IMR-90 (cell line): ENCODE results near the gene CYS1. TPM values are rescaled to one million over a fixed set of nuclear protein-coding genes. Genes with fewer than 3 reads are reported as not detected.
"Not testable (repeated sequence)": the region's sequence is repeated elsewhere in the genome, so short reads cannot be mapped to it uniquely, and the experiment has no call there.

Experiments used
- ATAC-seq: fragments of 200-7000 bp; cut with Tn5 transposase; 2 replicates; pipeline ENCODE4 v1.9.1; 2020; ENCODE audit warnings: low read depth, mild to moderate bottlenecking, moderate library complexity
- BruUV-seq: library from RNA; stranded (reverse); fragments of 400-500 nt; replicated peaks from 2 replicates; lab custom pipeline; 2021; lab: Mats Ljungman, UMichigan
- CTCF ChIA-PET: fragments of 300-600 bp; formaldehyde crosslinking; extraction: SDS; loops from one replicate; lab custom pipeline; 2021; ENCODE audit warnings: antibody characterized with exemption; lab: Yijun Ruan, JAX
- POLR2A ChIA-PET: fragments of 300-600 bp; sonication (Branson Sonifier 250); formaldehyde crosslinking; loops from one replicate; lab custom pipeline; 2022; ENCODE audit warnings: antibody characterized with exemption; ENCODE audit not compliant: unreplicated experiment; lab: Charles Lee
- DNase-seq: peaks from one replicate; pipeline ENCODE4 v3.0.0; 2013
- H2AFZ ChIP-seq: replicated peaks from 2 replicates; pipeline ENCODE3; 2013; ENCODE audit warnings: low read length, mild to moderate bottlenecking; ENCODE audit not compliant: poor library complexity
- H2AK5ac ChIP-seq: 2 replicates; pipeline ENCODE4 v1.6.1; 2013; ENCODE audit warnings: low read depth, low read length, inconsistent platforms
- H2AK9ac ChIP-seq: replicated peaks from 2 replicates; pipeline ENCODE3; 2013; ENCODE audit warnings: mild to moderate bottlenecking, low read depth, low read length, moderate library complexity; ENCODE audit not compliant: poor library complexity
- H2BK120ac ChIP-seq: 2 replicates; pipeline ENCODE4 v1.6.1; 2013; ENCODE audit warnings: low read depth, low read length, inconsistent platforms
- H2BK15ac ChIP-seq: 3 replicates; pipeline ENCODE4 v1.6.1; 2013; ENCODE audit warnings: low read depth, low read length, inconsistent platforms
- H2BK20ac ChIP-seq: 2 replicates; pipeline ENCODE4 v1.6.1; 2013; ENCODE audit warnings: low read depth, mild to moderate bottlenecking, inconsistent platforms, low read length, moderate library complexity
- H2BK5ac ChIP-seq: 2 replicates; pipeline ENCODE4 v1.6.1; 2013; ENCODE audit warnings: mild to moderate bottlenecking, low read depth, low read length, inconsistent platforms; ENCODE audit not compliant: poor library complexity, severe bottlenecking
- H3K14ac ChIP-seq: replicated peaks from 2 replicates; pipeline ENCODE4 v1.6.1; 2013; ENCODE audit warnings: low read depth, low read length, inconsistent platforms
- H3K18ac ChIP-seq: 2 replicates; pipeline ENCODE4 v1.6.1; 2013; ENCODE audit warnings: low read depth, low read length, control low read depth
- H3K23ac ChIP-seq: 2 replicates; pipeline ENCODE4 v1.6.1; 2013; ENCODE audit warnings: low read depth, low read length, inconsistent platforms
- H3K27ac ChIP-seq: 2 replicates; pipeline ENCODE4 v1.5.1; 2013; ENCODE audit warnings: mild to moderate bottlenecking, control low read depth, low read length; ENCODE audit not compliant: insufficient read depth
- H3K27me3 ChIP-seq: 2 replicates; pipeline ENCODE4 v1.6.1; 2013; ENCODE audit warnings: low read length; ENCODE audit not compliant: control insufficient read depth, insufficient read depth
- H3K36me3 ChIP-seq: 2 replicates; pipeline ENCODE4 v1.6.1; 2013; ENCODE audit warnings: low read length, mixed read lengths; ENCODE audit not compliant: control insufficient read depth, insufficient read depth
- H3K4ac ChIP-seq: 2 replicates; pipeline ENCODE4 v1.6.1; 2013; ENCODE audit warnings: low read depth, low read length, inconsistent platforms
- H3K4me1 ChIP-seq: 2 replicates; pipeline ENCODE4 v1.6.1; 2013; ENCODE audit warnings: low read length, mixed read lengths; ENCODE audit not compliant: control insufficient read depth, insufficient read depth
- H3K4me2 ChIP-seq: 2 replicates; pipeline ENCODE4 v1.6.1; 2013; ENCODE audit warnings: low read depth, mild to moderate bottlenecking, control low read depth, low read length, moderate library complexity
- H3K4me3 ChIP-seq: 2 replicates; pipeline ENCODE4 v1.5.1; 2013; ENCODE audit warnings: low read depth, mild to moderate bottlenecking, control low read depth, low read length, moderate library complexity; ENCODE audit not compliant: insufficient read depth
- H3K56ac ChIP-seq: 2 replicates; pipeline ENCODE4 v1.6.1; 2013; ENCODE audit warnings: low read length, inconsistent platforms; ENCODE audit not compliant: insufficient read depth; ENCODE audit errors: extremely low read depth
- H3K79me1 ChIP-seq, 2 experiments: 2 replicates each; pipeline ENCODE4 v1.6.1; 2013; ENCODE audit warnings: low read length in 2 of 2, inconsistent platforms in 1 of 2, low read depth in 1 of 2
- H3K9ac ChIP-seq: 2 replicates; pipeline ENCODE4 v1.6.1; 2013; ENCODE audit warnings: low read depth, low read length, control low read depth
- H3K9me1 ChIP-seq: 2 replicates; pipeline ENCODE4 v1.6.1; 2013; ENCODE audit warnings: low read length, inconsistent platforms; ENCODE audit not compliant: insufficient read depth
- H3K9me3 ChIP-seq: 2 replicates; pipeline ENCODE4 v1.6.1; 2013; ENCODE audit warnings: low read length; ENCODE audit not compliant: control insufficient read depth, insufficient read depth
- H4K20me1 ChIP-seq: 2 replicates; pipeline ENCODE4 v1.6.1; 2013; ENCODE audit warnings: low read length, inconsistent platforms; ENCODE audit not compliant: insufficient read depth
- H4K5ac ChIP-seq: 2 replicates; pipeline ENCODE4 v1.6.1; 2013; ENCODE audit warnings: mild to moderate bottlenecking, low read depth, low read length, control low read depth
- H4K8ac ChIP-seq, 2 experiments: 2 replicates each; pipeline ENCODE4 v1.6.1; 2013; ENCODE audit warnings: low read depth in 2 of 2, low read length in 2 of 2, control low read depth in 1 of 2, inconsistent platforms in 1 of 2
- H4K91ac ChIP-seq: 2 replicates; pipeline ENCODE4 v1.6.1; 2013; ENCODE audit warnings: low read depth, low read length, inconsistent platforms; ENCODE audit not compliant: insufficient read depth
- dilution Hi-C: fragments of 300-500 bp; cut with HindIII; formaldehyde crosslinking; loops from one replicate; pipeline ENCODE4 v1.14.3; 2018; ENCODE audit warnings: low sequenced_read_pairs; ENCODE audit not compliant: unreplicated experiment
- in situ Hi-C: fragments of 300-500 bp; cut with MboI; formaldehyde crosslinking; loops from 3 replicates; pipeline ENCODE4 v1.14.3; 2019; ENCODE audit warnings: low sequenced_read_pairs, inconsistent platforms, mixed read lengths
- intact Hi-C: fragments of 100-400 bp; cut with micrococcal nuclease; formaldehyde crosslinking; loops from 2 replicates; pipeline ENCODE4 v1.10.0; 2022
- polyA plus RNA-seq, 3 experiments: library from polyadenylated mRNA; depleted of rRNA; stranded (reverse); fragments of >200 nt; gene quantifications; 2 replicates each; pipeline ENCODE4 v1.2.3, GENCODE V29; 2012; ENCODE audit warnings: low replicate concordance in 1 of 3
- total RNA-seq: library from RNA; depleted of rRNA; stranded (reverse); fragments of >200 nt; gene quantifications from 2 replicates; pipeline ENCODE4 v1.2.3, GENCODE V29; 2012

CYS1 gene
- total and polyA plus RNA-seq, 2 of the 4 experiments (the other 2 are of a cell fraction), result under 0.01 to 0.12 TPM

GRCh38 chr2:10104906-10105305 lies 24.7 kb upstream of the CYS1 start:
- intact Hi-C loops, H3K36me3 ChIP-seq, ATAC-seq, H2AK5ac ChIP-seq, H4K91ac ChIP-seq, DNase-seq, H3K9ac ChIP-seq, H3K79me1 ChIP-seq, H3K27ac ChIP-seq, H4K8ac ChIP-seq, H2BK15ac ChIP-seq, H2AK9ac ChIP-seq, H3K27me3 ChIP-seq, H4K5ac ChIP-seq, H3K4me2 ChIP-seq, H2BK20ac ChIP-seq, H2BK5ac ChIP-seq, BruUV-seq, H3K4me1 ChIP-seq, H4K20me1 ChIP-seq, H2AFZ ChIP-seq, H3K4me3 ChIP-seq, in situ Hi-C loops, POLR2A ChIA-PET, H3K4ac ChIP-seq, H3K23ac ChIP-seq, H3K18ac ChIP-seq, H2BK120ac ChIP-seq, H3K9me3 ChIP-seq, dilution Hi-C loops, H3K9me1 ChIP-seq, H3K56ac ChIP-seq, H3K14ac ChIP-seq: not testable (repeated sequence)
- CTCF ChIA-PET, result interaction anchor here (1.2 kb wide), 1 partner anchor 32 kb away, joined by 4 read pairs; no protein-coding TSS in a partner anchor
